Left cardiac atrium (tissue), 4 donors: Measurements from ENCODE around the gene WAS. TPM values are rescaled to one million over a fixed set of nuclear protein-coding genes. Genes with fewer than 3 reads are reported as not detected.
"Not testable (repeated sequence)": the region's sequence is repeated elsewhere in the genome, so short reads cannot be mapped to it uniquely, and the experiment has no call there.

ENCODE experiments used
- ATAC-seq, 2 donors: fragments of 200-7000 bp; cut with Tn5 transposase; one replicate each; pipeline ENCODE4 v1.9.1; 2020; ENCODE audit warnings: mild to moderate bottlenecking in 2 of 2, moderate library complexity in 2 of 2
- DNase-seq: peaks from one replicate; pipeline ENCODE4 v3.0.0-alpha.2; 2020
- intact Hi-C, 2 donors: fragments of 100-400 bp; cut with DNase I; formaldehyde crosslinking; loops; one replicate each; pipeline versions ENCODE4 v1.14.1 to v1.15.1; 2022 to 2023
- total RNA-seq, 2 donors: library from RNA; stranded (reverse); fragmentation: NEBNext Ultra II Directional; extraction: Animal tissue kit (Norgen Biotek cat#: 25700); gene quantifications; one replicate each; pipeline ENCODE4 v1.2.1, GENCODE V29; 2021
- donor health status: DM: no; HTN: yes; CAD: no.
- donor health status: DM: no; HTN: yes; CAD: no; lungs with severe emphysema.
- donor health status: DM: yes; HTN: yes; CAD: no.
- donor health status: Dilated cardiomyopathy.

WAS gene
- total RNA-seq, 2 donors from 2014 or later = 5.0 to 9.1 TPM

DNA sequence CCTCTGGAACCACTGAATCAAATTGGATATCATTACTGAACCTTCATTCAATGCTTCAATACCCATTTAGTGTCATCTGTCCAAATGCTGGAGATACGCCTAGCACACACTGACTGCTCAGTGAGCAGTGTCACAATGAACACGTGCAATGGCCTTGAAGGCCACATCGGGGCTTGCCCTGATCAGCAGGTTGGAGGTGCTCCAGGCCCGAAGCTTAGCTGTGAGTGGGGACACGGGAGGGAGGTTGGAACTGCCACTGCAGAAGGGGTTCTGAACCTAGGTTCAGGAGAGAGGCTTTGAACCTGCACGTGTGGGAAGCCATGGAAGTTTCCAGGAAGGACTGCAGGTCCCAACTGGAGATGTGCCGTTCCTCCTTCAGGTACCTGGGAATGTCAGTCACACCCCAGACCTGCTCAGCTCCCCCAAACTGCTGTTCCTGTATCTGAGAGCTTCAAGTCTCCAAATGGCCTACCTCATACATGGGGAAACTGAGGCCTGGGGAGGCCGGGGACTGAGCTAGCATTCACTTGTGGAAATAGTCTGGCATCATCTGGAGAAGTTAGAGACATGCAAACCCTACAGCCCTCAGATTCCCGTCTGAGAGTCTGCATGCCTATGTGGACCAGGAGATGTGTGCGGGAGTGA, 1.9 kb upstream of the WAS start:
- ATAC-seq = no peak
- intact Hi-C loops = no loop called here
- no peak for DNase-seq

DNA sequence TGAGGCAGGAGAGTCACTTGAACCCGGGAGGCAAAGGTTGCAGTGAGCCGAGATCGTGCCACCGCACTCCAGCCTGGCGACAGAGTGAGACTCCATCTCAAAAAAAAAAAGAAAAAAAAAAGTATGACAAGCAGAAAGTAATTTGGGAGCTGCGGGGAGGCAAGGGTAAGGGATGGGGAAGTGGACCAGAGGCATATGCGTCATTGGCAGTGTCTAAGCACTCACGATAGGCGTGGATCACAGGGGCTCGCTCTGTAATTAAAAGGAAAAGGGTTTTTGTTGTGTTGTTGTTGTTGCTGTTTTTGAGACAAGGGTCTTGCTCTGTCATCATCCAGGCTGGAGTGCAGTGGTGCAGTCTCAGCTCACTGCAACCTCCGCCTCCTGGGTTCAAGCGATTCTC, 804 bp upstream of the WAS start:
- peak in 1 of 2 donors; percentile 68 for ATAC-seq
- DNase-seq, intact Hi-C loops: not testable (repeated sequence)

DNA sequence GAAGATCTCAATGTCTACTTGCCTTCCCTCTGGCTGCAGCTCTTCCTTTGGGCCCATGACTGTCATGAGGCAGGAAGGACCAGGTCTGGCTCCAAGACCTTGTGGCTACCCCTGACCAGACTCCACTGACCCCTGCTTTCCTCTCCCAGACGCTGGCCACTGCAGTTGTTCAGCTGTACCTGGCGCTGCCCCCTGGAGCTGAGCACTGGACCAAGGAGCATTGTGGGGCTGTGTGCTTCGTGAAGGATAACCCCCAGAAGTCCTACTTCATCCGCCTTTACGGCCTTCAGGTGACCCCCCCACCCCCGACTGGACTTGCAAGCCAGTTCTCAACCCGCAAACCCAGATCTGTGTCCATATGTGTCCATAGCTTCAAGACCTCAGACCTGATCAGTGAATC, 535 bp downstream of the WAS start:
- intact Hi-C loops = no loop called here
- ATAC-seq (no peak), DNase-seq (no peak)

GRCh38 chrX:48685416-48685815, 1.8 kb downstream of the WAS start:
- DNase-seq = no peak
- no peak for ATAC-seq
- intact Hi-C loops = no loop called here

DNA sequence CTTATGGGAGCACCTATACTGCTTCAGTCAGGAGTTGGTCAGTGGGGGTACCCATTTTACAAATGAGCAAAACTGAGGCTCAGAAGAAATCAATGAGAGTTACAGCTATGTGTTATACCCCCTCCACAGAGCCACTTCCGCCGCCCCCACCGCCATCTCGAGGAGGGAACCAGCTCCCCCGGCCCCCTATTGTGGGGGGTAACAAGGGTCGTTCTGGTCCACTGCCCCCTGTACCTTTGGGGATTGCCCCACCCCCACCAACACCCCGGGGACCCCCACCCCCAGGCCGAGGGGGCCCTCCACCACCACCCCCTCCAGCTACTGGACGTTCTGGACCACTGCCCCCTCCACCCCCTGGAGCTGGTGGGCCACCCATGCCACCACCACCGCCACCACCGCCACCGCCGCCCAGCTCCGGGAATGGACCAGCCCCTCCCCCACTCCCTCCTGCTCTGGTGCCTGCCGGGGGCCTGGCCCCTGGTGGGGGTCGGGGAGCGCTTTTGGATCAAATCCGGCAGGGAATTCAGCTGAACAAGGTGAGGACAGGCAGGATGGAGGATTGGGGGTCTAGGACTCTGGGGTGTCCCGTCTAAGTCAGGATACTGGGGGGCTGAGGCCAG, 5.0 kb downstream of the WAS start:
- ATAC-seq (no peak), DNase-seq (no peak)
- intact Hi-C loops = no loop called here

GRCh38 chrX:48689208-48689920, 5.8 kb downstream of the WAS start:
- ATAC-seq (no peak), DNase-seq (no peak)
- intact Hi-C loops = no loop called here

DNA sequence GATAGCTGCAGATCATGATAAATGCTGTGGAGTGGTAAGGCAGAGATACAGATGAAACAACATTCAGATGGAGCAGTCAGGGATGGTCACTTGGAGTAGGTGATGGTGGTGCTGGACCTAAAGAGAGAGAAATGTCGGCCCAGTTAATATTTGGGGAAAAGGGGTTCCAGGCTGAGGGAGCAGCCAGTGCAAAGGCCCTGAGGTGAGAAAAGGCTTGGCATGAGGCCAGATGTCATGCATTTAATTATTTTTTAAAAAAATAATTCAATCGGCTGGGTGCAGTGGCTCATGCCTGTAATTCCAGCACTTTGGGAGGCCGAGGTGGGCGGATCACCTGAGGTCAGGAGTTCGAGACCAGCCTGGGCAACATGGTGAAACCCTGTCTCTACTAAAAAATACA, 8.1 kb downstream of the WAS start:
- intact Hi-C loops, ATAC-seq, DNase-seq: not testable (repeated sequence)

- no peak for ATAC-seq
Observed at GRCh38 chrX:48694776-48695533, 11.4 kb downstream of the WAS start.

DNA sequence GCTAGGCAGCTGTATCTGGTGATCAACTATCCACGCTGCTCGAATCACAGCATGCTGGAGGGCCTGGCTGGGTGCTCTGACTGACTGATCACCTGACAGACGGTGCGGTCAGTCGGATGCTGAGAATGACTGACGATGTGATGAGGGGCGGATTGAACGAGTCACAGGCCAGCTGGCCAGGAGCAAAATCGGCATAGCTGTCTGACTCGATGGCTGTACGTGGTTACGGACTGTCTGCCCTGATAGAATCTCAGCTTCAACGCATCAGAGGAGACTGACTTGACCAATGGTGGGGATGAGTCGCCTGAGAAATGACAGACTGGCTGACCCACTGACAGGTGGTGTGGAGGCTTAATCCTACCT, 11.9 kb downstream of the WAS start:
- intact Hi-C loops = no loop called here
- DNase-seq = no peak
- peak in 1 of 2 donors; percentile 3 for ATAC-seq

More at GRCh38 chrX:48694776-48695533, 11.4 kb downstream of the WAS start:
- no peak for DNase-seq
- intact Hi-C loops = no loop called here

DNA sequence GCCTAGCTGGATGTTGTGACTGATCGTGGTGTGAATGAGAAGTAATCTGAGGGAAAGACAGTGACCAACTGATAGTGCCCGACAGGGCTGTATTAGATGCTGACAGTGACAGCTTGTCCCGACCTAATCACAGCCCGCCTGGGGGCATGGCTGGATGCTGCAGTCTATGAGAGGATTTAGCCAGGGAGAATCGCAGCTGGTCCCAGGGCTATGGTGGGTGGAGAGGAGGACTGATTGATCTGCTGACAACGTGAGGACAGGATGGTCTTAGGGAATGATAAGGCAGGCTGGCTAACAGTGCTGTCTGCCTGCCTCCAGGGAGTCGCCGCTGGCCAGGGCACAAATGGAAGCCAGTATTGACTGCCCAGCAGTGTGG, 12.3 kb downstream of the WAS start:
- DNase-seq (no peak), ATAC-seq (peak; percentile 12 to 17)
- intact Hi-C loops = no loop called here

- intact Hi-C loops = no loop called here
- ATAC-seq (peak; percentile 98 to 99), DNase-seq (peak; percentile 89)
Observed at GRCh38 chrX:48696301-48696908, 12.8 kb downstream of the WAS start, which contains the start of gene SUV39H1. Gene SUV39H1, plus strand, starts transcription at chrX:48696734. Its CDS starts 51 bp downstream, at chrX:48696785.

DNA sequence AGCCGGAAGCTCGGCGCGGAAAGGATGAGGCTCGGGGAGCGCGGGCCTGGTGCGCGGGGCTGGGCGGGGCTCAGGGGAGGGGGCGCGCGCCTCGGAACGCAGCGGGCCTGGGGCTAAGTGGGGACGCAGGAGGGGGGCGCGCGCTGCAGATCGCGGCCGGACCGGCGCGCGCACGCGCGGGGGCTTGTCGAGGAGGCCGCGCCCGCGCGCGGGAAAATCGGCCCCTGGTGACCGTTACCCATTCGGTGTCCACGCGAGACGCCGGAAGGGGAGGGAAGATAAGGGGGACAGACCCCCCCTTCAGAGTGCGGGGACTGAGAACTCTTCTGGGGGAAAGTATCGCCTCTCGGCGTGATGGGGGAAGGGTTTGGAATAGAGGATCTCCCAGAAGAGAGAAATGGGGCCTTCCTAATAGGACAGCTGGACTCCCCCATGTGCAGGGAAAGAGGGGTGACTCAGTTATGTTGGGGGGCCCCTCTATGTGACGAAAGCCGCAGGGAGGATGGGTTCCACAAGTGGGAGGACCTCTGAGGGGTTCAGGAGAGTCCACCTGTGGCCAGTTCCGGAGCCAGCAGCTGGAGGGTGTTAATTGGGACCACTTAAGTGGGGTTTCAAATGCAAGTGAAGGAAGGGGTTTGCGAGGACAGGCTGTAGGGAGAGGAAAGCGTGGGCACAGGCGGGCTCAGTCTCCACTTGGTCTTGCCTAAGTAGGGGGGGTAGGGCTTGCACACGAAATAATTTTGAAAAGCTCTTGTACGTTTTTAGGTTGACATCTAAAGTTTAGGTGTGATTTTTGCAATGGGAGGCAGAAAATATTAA, 13.5 kb downstream of the WAS start:
- no peak for DNase-seq
- ATAC-seq = no peak
- intact Hi-C loops = no loop called here

- no peak for ATAC-seq
- no peak for DNase-seq
- intact Hi-C loops = no loop called here
Observed at GRCh38 chrX:48698306-48698705, 14.7 kb downstream of the WAS start.

DNA sequence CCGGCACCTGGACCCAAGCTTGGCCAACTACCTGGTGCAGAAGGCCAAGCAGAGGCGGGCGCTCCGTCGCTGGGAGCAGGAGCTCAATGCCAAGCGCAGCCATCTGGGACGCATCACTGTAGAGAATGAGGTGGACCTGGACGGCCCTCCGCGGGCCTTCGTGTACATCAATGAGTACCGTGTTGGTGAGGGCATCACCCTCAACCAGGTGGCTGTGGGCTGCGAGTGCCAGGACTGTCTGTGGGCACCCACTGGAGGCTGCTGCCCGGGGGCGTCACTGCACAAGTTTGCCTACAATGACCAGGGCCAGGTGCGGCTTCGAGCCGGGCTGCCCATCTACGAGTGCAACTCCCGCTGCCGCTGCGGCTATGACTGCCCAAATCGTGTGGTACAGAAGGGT, 16.6 kb downstream of the WAS start:
- ATAC-seq (no peak), DNase-seq (no peak)
- intact Hi-C loops = no loop called here

DNA sequence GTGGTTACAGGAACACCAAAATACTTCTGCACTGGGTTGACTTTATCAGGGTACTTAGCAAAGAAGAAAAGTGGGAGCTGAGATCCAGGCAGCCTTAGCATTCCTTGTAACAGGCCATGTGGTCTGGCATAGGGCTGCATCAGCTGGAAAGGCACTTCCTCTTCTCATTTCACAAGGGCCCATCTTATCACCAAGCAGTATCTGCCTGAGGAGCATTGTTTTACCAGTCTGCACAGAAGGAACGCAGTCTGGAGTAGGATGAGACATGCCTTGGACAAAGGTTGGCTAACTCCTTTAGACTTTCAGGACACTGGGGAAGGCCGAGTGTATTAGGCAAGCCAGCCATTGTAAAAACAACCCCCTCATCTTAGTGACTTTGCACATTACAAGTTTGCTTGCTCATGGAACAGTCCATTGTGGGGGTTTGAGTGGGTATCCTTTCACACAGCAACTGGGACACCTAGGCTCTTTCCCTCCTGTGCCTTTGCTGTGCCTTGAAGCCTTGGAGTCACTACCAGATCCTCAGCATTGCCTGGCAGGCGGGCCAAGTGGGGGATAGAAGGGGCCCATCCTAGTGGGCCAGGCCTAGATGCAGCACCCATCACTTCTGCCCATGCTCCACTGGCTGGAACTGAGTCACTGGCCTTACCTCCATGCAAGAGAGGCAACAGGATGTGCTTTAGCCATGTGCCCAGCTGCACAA, 17.5 kb downstream of the WAS start:
- DNase-seq (no peak), ATAC-seq (no peak)
- intact Hi-C loops = no loop called here

GRCh38 chrX:48702032-48702431, 18.4 kb downstream of the WAS start:
- intact Hi-C loops = no loop called here
- DNase-seq (no peak), ATAC-seq (no peak)

GRCh38 chrX:48702716-48703115, 19.1 kb downstream of the WAS start:
- no peak for ATAC-seq

DNA sequence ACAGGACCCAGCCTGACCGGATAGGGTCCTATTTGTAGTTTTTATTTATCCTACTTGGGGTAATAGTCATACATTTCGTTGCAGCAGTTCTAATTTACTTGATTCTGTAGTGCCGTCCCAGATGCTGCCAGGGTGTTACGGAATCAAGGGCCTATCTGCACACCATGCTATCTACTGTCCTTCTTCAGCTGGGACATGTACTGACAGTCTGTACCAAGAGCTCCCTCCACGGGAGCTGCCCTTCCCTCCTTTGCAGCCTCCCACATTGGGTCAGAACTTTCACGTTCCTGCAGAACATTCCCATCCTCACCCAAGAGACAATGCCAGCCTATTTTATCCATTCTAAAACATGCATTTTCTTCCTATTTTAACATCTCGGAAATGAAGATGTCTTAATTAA, 19.6 kb downstream of the WAS start:
- no peak for DNase-seq
- intact Hi-C loops = no loop called here
- ATAC-seq = peak in 1 of 2 donors; percentile 78

More at GRCh38 chrX:48702716-48703115, 19.1 kb downstream of the WAS start:
- no peak for DNase-seq
- intact Hi-C loops = no loop called here
